ENCODE results near the gene CDK5RAP2. TPM values are rescaled to one million over a fixed set of nuclear protein-coding genes. Genes with fewer than 3 reads are reported as not detected.

CDK5RAP2 gene
- polyA plus RNA-seq, 1 experiment, result 28.1 TPM

GRCh38 chr9:120360046-120360445 lies 219.9 kb downstream of the CDK5RAP2 start:
- H3K27me3 ChIP-seq (ENCODE audit: control insufficient read depth, insufficient read depth, low read length), result no peaks in the 10 kb centered on the region
- no peaks in the 10 kb centered on the region for H3K36me3 ChIP-seq (ENCODE audit: control insufficient read depth, insufficient read depth, low read length)
- H3K4me3 ChIP-seq (ENCODE audit: low read depth, low read length), result no peak overlapping the region
- ChIA-PET POLR2A (no interaction called here), CTCF (interaction anchor here (2.2 kb wide), 1 partner anchor 117 kb away, joined by 7 read pairs; no protein-coding TSS in a partner anchor)
- no peak for TF ChIP-seq CTCF (IDR thresholded peaks at IDR 0.05; ENCODE audit: insufficient read depth, low read depth, low read length)
- DNase-seq (ENCODE audit: low read depth), result no peak

GRCh38 chr9:120358877-120359276 lies 221.1 kb downstream of the CDK5RAP2 start:
- no peak for DNase-seq (ENCODE audit: low read depth)
- no peaks in the 10 kb centered on the region for H3K27me3 ChIP-seq (ENCODE audit: control insufficient read depth, insufficient read depth, low read length)
- H3K36me3 ChIP-seq (ENCODE audit: control insufficient read depth, insufficient read depth, low read length), result no peaks in the 10 kb centered on the region
- no peak for TF ChIP-seq CTCF (IDR thresholded peaks at IDR 0.05; ENCODE audit: insufficient read depth, low read depth, low read length)
- ChIA-PET POLR2A (no interaction called here), CTCF (interaction anchor here (2.2 kb wide), 1 partner anchor 118 kb away, joined by 7 read pairs; no protein-coding TSS in a partner anchor)
- no peak overlapping the region for H3K4me3 ChIP-seq (ENCODE audit: low read depth, low read length)

GRCh38 chr9:120353506-120353905 lies 226.5 kb downstream of the CDK5RAP2 start:
- Histone ChIP-seq H3K4me3 (ENCODE audit: low read depth, low read length) (no peak overlapping the region), H3K36me3 (ENCODE audit: control insufficient read depth, insufficient read depth, low read length) (no peaks in the 10 kb centered on the region), H3K27me3 (ENCODE audit: control insufficient read depth, insufficient read depth, low read length) (no peaks in the 10 kb centered on the region)
- TF ChIP-seq CTCF (IDR thresholded peaks at IDR 0.05; ENCODE audit: insufficient read depth, low read depth, low read length), result no peak
- peak; percentile 19 for DNase-seq (ENCODE audit: low read depth)
- CTCF ChIA-PET, result interaction anchor here (1.1 to 3.0 kb wide), 3 partner anchors 10 to 797 kb away, joined by 4 to 16 read pairs (median 7); no protein-coding TSS in a partner anchor
- POLR2A ChIA-PET, result no interaction called here

- TF ChIP-seq CTCF (IDR thresholded peaks at IDR 0.05; ENCODE audit: insufficient read depth, low read depth, low read length), result no peak
- Histone ChIP-seq H3K36me3 (ENCODE audit: control insufficient read depth, insufficient read depth, low read length) (no peaks in the 10 kb centered on the region), H3K4me3 (ENCODE audit: low read depth, low read length) (no peak overlapping the region), H3K27me3 (ENCODE audit: control insufficient read depth, insufficient read depth, low read length) (no peaks in the 10 kb centered on the region)
- ChIA-PET POLR2A (no interaction called here), CTCF (interaction anchor here (0.6 to 1.6 kb wide), 4 partner anchors 51 to 796 kb away, joined by 3 read pairs; no protein-coding TSS in a partner anchor)
- DNase-seq (ENCODE audit: low read depth), result no peak
Measured at GRCh38 chr9:120351106-120351505, 228.9 kb downstream of the CDK5RAP2 start.

GRCh38 chr9:120350596-120350995 lies 229.4 kb downstream of the CDK5RAP2 start:
- ChIA-PET CTCF (interaction anchor here (0.6 to 1.6 kb wide), 3 partner anchors 52 to 794 kb away, joined by 3 read pairs; no protein-coding TSS in a partner anchor), POLR2A (no interaction called here)
- no peak overlapping the region for H3K4me3 ChIP-seq (ENCODE audit: low read depth, low read length)
- TF ChIP-seq CTCF (IDR thresholded peaks at IDR 0.05; ENCODE audit: insufficient read depth, low read depth, low read length), result no peak
- H3K27me3 ChIP-seq (ENCODE audit: control insufficient read depth, insufficient read depth, low read length), result no peaks in the 10 kb centered on the region
- no peaks in the 10 kb centered on the region for H3K36me3 ChIP-seq (ENCODE audit: control insufficient read depth, insufficient read depth, low read length)
- DNase-seq (ENCODE audit: low read depth), result no peak

Measured in BJ (cell line).